ENCODE results near the gene ACSM4.

Gene ACSM4

DNA sequence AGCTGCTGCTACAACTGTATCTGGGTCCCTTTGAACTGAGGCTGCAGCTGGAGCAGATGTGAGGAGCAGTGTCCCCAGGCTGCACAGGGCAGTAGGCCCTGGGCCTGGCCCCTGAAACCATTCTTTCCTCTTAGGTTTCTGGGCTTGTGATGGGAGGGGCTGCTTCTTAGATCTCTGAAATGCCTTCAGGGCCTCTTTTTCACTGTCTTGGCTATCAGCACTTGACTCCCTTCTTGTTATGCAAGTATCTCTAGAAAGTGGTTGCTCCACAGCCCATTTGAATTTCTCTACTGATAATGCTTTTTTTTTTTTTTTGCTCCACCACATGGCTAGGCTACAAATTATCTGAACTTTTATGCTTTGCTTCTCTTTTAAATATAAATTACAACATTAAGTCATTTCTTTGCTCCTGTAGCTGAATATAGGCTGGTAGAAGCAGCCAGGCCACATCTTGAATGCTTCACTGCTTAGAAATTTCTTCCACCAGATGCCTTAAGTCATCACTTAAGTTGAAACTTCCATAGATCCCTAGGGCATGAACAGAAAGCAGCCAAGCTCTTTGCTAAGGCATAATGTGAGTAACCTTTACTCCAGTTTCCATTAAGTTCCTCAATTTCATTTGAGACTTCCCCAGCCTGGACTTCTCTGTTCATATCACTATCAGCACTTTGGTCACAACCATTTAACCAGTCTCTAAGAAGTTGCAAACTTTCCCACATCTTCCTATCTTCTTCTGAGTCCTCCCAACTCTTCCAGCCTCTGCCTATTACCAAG is 41.1 kb downstream of the ACSM4 start:
- DNase-seq, result no peak

GRCh38 chr12:7346551-7347225 is 42.8 kb downstream of the ACSM4 start:
- no peak for DNase-seq

GRCh38 chr12:7349418-7349817 is 45.5 kb downstream of the ACSM4 start:
- DNase-seq, result no peak

DNA sequence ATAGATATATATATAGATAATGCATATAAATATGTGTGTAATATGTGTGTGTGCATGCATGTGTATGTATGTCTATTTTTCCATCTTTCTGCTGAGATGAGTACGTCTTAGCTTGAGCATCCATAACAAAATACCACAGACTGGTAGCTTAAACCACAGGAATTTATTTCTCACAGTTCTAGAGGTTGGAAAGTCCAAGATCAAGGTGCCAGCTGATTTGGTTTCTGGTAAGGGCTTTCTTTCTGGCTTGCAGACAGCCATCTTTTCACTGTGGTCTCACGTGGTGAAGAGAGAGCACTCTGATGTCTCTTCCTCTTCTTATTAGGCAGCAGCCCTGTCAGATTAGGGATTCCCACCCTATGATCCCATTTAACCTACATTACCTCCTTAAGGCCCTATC is 47.3 kb downstream of the ACSM4 start:
- DNase-seq, result no peak

GRCh38 chr12:7352661-7353060 is 48.8 kb downstream of the ACSM4 start:
- no peak for DNase-seq

- no peak for DNase-seq
Measured at GRCh38 chr12:7354529-7354928, 50.7 kb downstream of the ACSM4 start.

GRCh38 chr12:7361265-7361664 is 57.4 kb downstream of the ACSM4 start:
- no peak for DNase-seq

DNA sequence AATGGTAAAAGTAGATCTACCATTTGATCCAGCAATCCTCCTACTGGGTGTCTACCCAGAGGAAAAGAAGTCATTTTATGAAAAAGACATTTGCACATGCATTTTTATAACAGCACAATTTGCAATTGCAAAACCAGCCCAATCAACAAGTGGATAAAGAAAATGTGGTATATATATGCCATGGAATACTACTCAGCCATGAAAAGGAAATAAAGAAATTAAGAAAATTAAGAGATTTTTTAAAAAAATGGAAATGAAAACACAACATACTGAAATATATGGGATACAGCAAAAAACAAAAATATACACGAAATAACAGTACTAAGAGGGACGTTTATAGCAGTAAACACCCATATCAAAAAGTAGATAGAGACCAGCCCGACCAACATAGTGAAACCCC is 58.9 kb downstream of the ACSM4 start:
- DNase-seq, result no peak

- no peak for DNase-seq
Measured at GRCh38 chr12:7369274-7369729, 65.4 kb downstream of the ACSM4 start.

DNA sequence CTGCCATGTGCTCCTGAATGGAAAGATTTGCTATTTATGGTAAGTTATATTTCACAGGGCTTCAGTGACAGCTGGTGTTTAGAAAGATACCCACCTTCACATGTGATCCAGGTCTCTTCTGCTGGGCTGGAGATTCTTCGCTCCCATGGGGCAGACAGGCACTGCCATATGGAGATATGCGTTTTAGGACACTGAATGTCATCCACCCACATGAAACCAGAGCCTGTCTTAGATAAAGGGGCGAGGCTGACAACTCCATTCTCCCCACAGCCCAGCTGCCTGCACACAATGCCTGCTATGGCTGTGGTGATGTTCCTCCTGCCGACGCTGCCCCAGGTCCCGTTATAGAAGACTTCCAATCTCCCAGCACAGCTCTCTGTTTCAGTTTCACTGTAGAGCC is 69.4 kb downstream of the ACSM4 start:
- DNase-seq, result no peak

DNA sequence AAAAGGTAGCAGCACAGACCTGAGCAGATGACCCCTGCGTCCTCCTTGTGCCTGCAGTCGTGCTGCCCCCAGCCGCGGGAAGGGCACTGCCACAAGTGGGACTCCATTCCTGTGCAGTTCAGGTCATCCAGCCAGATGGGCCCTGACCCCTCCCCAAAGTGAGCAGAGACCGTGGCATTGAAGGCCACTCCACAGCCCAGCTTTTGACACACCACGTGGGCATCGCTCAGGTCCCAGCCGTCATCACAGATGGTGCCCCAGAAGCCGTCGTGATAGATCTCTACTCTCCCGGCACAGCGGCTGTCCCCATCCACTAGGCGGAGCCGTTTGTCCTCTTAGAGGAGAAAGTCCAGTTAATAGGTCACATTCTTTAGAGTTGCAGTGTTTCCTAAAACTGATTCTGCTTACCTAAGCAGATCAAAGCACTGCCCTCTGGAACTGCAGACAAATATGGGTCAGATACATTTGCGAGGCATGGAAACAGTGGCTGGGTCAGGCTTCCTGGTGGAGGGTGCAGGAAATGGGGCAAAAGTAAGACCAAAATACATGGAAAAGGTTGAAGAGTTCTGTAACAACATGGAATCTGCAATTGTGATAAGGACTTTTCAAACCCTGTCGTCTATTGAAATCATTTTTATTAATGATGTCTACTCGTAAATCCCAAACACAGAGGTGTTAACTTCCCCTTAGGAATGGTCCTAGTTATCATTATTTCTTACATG is 70.7 kb downstream of the ACSM4 start:
- DNase-seq, result peak in 1 of 2 donors; percentile 33

- DNase-seq, result no peak
Measured at GRCh38 chr12:7375145-7375543, 71.3 kb downstream of the ACSM4 start.

DNA sequence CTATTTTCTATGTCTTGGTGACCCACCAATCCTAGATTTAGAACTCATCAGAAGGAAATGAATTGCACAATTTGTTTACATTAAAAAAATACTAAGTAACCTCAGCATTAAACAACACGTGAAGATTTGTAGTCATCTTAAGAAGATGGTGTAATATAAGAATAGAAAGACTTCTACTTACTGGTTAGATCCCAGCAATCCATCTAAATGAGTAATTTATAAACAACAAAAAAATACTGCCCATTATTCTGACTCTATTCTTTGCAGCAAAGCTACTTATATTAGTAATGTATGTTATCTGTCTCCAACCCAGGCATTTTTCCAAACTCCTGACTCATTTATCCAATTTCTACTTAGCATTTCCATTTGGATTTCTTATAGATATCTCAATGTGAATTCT is 72.3 kb downstream of the ACSM4 start:
- no peak for DNase-seq
